Activated naive CD4-positive, alpha-beta T cell treated with anti-CD3 and anti-CD28 coated beads, Interleukin-2, amount 50 U/mL, for 72 hours (primary cell): ENCODE data around the gene SRGAP1. TPM values are rescaled to one million over a fixed set of nuclear protein-coding genes. Genes with fewer than 3 reads are reported as not detected.

Source experiments
- ATAC-seq, 2 donors: fragments of 150-1000 bp; cut with Tn5 transposase; 2 replicates each; pipeline ENCODE4 v1.10.0; 2021; ENCODE audit warnings: mild to moderate bottlenecking in 2 of 2, moderate library complexity in 2 of 2
- DNase-seq, 2 donors: peaks; one replicate each; pipeline ENCODE4 v3.0.0; 2021 to 2022; ENCODE audit warnings: low spot score in 2 of 2
- H3K27ac Mint-ChIP-seq, 2 donors: one replicate each; pipeline ENCODE4 v1.8.0; 2022; ENCODE audit warnings: mild to moderate bottlenecking in 2 of 2, mixed read lengths in 2 of 2
- H3K36me3 Mint-ChIP-seq, 2 donors: one replicate each; pipeline ENCODE4 v1.8.0; 2022; ENCODE audit warnings: mixed read lengths in 2 of 2
- H3K9me3 Mint-ChIP-seq, 2 donors: one replicate each; pipeline ENCODE4 v1.8.0; 2022; ENCODE audit warnings: mixed read lengths in 2 of 2
- total RNA-seq, 2 donors: library from RNA; stranded (reverse); gene quantifications; one replicate each; pipeline ENCODE4 v1.2.3, GENCODE V29; 2022

SRGAP1 gene
- total RNA-seq, 2 donors from 2014 or later = 0.25 TPM; not detected in 1

GRCh38 chr12:64172143-64172970 is 327.9 kb downstream of the SRGAP1 start:
- Mint-ChIP-seq H3K36me3 (no peaks in the 10 kb centered on the region), H3K27ac (peak overlapping the region; percentile 22 to 31), H3K9me3 (peaks cover 0 to 3% of the 10 kb centered on the region in 2 donors)
- DNase-seq (no peak), ATAC-seq (peak in 1 of 2 donors; percentile 51)

GRCh38 chr12:64173456-64173855 is 329.0 kb downstream of the SRGAP1 start:
- DNase-seq = no peak
- Mint-ChIP-seq H3K36me3 (no peaks in the 10 kb centered on the region), H3K27ac (peak overlapping the region; percentile 31 to 44), H3K9me3 (no peaks in the 10 kb centered on the region)
- ATAC-seq = no peak

- DNase-seq = no peak
- H3K9me3 Mint-ChIP-seq = no peaks in the 10 kb centered on the region
- ATAC-seq = no peak
- H3K36me3 Mint-ChIP-seq = no peaks in the 10 kb centered on the region
- no peak overlapping the region for H3K27ac Mint-ChIP-seq
Observed at GRCh38 chr12:64175254-64175945, 330.9 kb downstream of the SRGAP1 start.

GRCh38 chr12:64177001-64177400 is 332.5 kb downstream of the SRGAP1 start:
- DNase-seq (no peak), ATAC-seq (no peak)
- H3K9me3 Mint-ChIP-seq = no peaks in the 10 kb centered on the region
- H3K27ac Mint-ChIP-seq = no peak overlapping the region
- no peaks in the 10 kb centered on the region for H3K36me3 Mint-ChIP-seq

- Mint-ChIP-seq H3K36me3 (peaks cover 0 to 5% of the 10 kb centered on the region in 2 donors), H3K9me3 (no peaks in the 10 kb centered on the region), H3K27ac (no peak overlapping the region)
- DNase-seq (no peak), ATAC-seq (no peak)
Observed at GRCh38 chr12:64178122-64178521, 333.6 kb downstream of the SRGAP1 start.

GRCh38 chr12:64180951-64181350 is 336.5 kb downstream of the SRGAP1 start:
- Mint-ChIP-seq H3K9me3 (no peaks in the 10 kb centered on the region), H3K27ac (no peak overlapping the region), H3K36me3 (peaks cover 0 to 9% of the 10 kb centered on the region in 2 donors)
- DNase-seq (no peak), ATAC-seq (no peak)

GRCh38 chr12:64181430-64182291 is 337.2 kb downstream of the SRGAP1 start:
- H3K27ac Mint-ChIP-seq = no peak overlapping the region
- no peak for DNase-seq
- peak; percentile 64 to 81 for ATAC-seq
- H3K36me3 Mint-ChIP-seq = peaks cover 0 to 9% of the 10 kb centered on the region in 2 donors
- no peaks in the 10 kb centered on the region for H3K9me3 Mint-ChIP-seq

- no peak for DNase-seq
- Mint-ChIP-seq H3K36me3 (peaks cover 0 to 9% of the 10 kb centered on the region in 2 donors), H3K9me3 (no peaks in the 10 kb centered on the region), H3K27ac (no peak overlapping the region)
- no peak for ATAC-seq
Observed at GRCh38 chr12:64184216-64184615, 339.7 kb downstream of the SRGAP1 start.

- H3K36me3 Mint-ChIP-seq = peaks cover 0 to 9% of the 10 kb centered on the region in 2 donors
- H3K9me3 Mint-ChIP-seq = no peaks in the 10 kb centered on the region
- ATAC-seq (peak; percentile 78 to 98), DNase-seq (peak in 1 of 2 donors; percentile 21)
- no peak overlapping the region for H3K27ac Mint-ChIP-seq
Observed at GRCh38 chr12:64186789-64187188, 342.3 kb downstream of the SRGAP1 start.

GRCh38 chr12:64187370-64187769 is 342.9 kb downstream of the SRGAP1 start:
- DNase-seq = no peak
- peaks cover 2 to 11% of the 10 kb centered on the region in 2 donors for H3K36me3 Mint-ChIP-seq
- no peak for ATAC-seq
- no peak overlapping the region for H3K27ac Mint-ChIP-seq
- no peaks in the 10 kb centered on the region for H3K9me3 Mint-ChIP-seq

- ATAC-seq (no peak), DNase-seq (no peak)
- H3K27ac Mint-ChIP-seq = no peak overlapping the region
- H3K9me3 Mint-ChIP-seq = no peaks in the 10 kb centered on the region
- H3K36me3 Mint-ChIP-seq = peaks cover 6 to 13% of the 10 kb centered on the region in 2 donors
Observed at GRCh38 chr12:64187794-64188193, 343.3 kb downstream of the SRGAP1 start.

- DNase-seq = no peak
- ATAC-seq = no peak
- Mint-ChIP-seq H3K36me3 (peaks cover 6 to 16% of the 10 kb centered on the region in 2 donors), H3K9me3 (no peaks in the 10 kb centered on the region), H3K27ac (no peak overlapping the region)
Observed at GRCh38 chr12:64189530-64189929, 345.0 kb downstream of the SRGAP1 start.

GRCh38 chr12:64190140-64190539 is 345.6 kb downstream of the SRGAP1 start:
- no peaks in the 10 kb centered on the region for H3K9me3 Mint-ChIP-seq
- H3K36me3 Mint-ChIP-seq = peaks cover 6 to 20% of the 10 kb centered on the region in 2 donors

GRCh38 chr12:64192644-64193444 is 348.3 kb downstream of the SRGAP1 start:
- DNase-seq (no peak), ATAC-seq (peak in 1 of 2 donors; percentile 50)
- Mint-ChIP-seq H3K9me3 (no peaks in the 10 kb centered on the region), H3K36me3 (peaks cover 6 to 21% of the 10 kb centered on the region in 2 donors), H3K27ac (no peak overlapping the region)

More at GRCh38 chr12:64190140-64190539, 345.6 kb downstream of the SRGAP1 start:
- H3K27ac Mint-ChIP-seq = no peak overlapping the region
- ATAC-seq = no peak
- no peak for DNase-seq

- DNase-seq (no peak), ATAC-seq (no peak)
- H3K27ac Mint-ChIP-seq = no peak overlapping the region
- H3K9me3 Mint-ChIP-seq = no peaks in the 10 kb centered on the region
- H3K36me3 Mint-ChIP-seq = peaks cover 6 to 21% of the 10 kb centered on the region in 2 donors
Observed at GRCh38 chr12:64193931-64194330, 349.4 kb downstream of the SRGAP1 start.
